Vagina (tissue), 2 donors: ENCODE measurements around the gene KRTAP10-3.

Source experiments
- POLR2A ChIP-seq, 2 donors: fragments of 450-650 bp; IDR thresholded peaks; one replicate each; pipeline ENCODE4 v1.6.1; 2017; ENCODE audit warnings: antibody characterized with exemption in 2 of 2, mild to moderate bottlenecking in 2 of 2, moderate library complexity in 2 of 2
- POLR2AphosphoS5 ChIP-seq, 2 donors: sonication (generic); formaldehyde crosslinking; IDR thresholded peaks; one replicate each; pipeline ENCODE4 v1.9.0; 2017; ENCODE audit warnings: antibody characterized with exemption in 2 of 2, mild to moderate bottlenecking in 2 of 2, low read depth in 1 of 2; ENCODE audit not compliant: insufficient read depth in 1 of 2
- TF ChIP-seq, protein P1 (sequence below), 3 experiments: fragments of 450-650 bp in 2 of 3; fragments of 200-600 bp in 1 of 3; sonication (generic) in 1 of 3; IDR thresholded peaks; one replicate each; pipeline ENCODE4 v1.5.1; 2017 to 2019; ENCODE audit warnings: antibody characterized with exemption in 3 of 3, mild to moderate bottlenecking in 2 of 3, moderate library complexity in 2 of 3

DNA sequence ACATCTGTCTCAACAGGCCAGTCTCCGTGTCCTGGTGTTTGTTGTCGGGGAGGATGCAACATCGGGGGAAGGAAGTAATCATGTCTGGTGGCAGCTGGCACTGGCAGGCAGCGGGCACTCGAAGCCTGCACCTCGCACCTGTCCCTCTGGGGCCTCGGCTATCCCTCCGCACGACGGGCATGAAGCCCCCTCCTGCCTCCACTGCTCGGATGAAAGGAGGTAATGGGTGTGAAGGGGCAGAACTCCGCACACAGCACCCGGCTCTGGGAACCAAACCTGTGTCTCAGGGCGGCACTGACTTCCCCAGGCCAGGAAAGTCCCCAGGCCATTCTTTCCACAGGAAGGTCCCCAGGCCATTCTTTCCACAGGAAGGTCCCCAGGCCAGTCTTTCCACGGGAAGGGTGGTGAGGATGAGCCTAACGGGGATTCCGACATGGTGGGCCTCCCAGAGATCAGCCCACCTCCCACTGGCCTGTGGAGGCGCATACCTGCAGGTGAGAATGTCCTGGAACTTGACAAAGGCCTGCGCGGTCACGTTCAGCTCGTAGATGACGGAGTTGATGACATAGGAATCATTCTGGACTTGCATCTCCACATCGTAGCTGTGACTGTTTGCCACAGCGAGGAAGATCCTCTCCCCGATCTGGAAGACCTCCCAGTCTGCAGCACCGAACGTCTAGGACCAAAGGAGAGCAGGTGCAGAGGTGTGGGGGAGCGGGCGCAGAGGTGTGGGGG lies 49.7 kb downstream of the KRTAP10-3 start:
- TF ChIP-seq, protein P1, sequence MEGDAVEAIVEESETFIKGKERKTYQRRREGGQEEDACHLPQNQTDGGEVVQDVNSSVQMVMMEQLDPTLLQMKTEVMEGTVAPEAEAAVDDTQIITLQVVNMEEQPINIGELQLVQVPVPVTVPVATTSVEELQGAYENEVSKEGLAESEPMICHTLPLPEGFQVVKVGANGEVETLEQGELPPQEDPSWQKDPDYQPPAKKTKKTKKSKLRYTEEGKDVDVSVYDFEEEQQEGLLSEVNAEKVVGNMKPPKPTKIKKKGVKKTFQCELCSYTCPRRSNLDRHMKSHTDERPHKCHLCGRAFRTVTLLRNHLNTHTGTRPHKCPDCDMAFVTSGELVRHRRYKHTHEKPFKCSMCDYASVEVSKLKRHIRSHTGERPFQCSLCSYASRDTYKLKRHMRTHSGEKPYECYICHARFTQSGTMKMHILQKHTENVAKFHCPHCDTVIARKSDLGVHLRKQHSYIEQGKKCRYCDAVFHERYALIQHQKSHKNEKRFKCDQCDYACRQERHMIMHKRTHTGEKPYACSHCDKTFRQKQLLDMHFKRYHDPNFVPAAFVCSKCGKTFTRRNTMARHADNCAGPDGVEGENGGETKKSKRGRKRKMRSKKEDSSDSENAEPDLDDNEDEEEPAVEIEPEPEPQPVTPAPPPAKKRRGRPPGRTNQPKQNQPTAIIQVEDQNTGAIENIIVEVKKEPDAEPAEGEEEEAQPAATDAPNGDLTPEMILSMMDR (IDR thresholded peaks at IDR 0.05): no peak
- no peak for TF ChIP-seq POLR2AphosphoS5 (IDR thresholded peaks at IDR 0.05; ENCODE audit: insufficient read depth in 1 of 2, low read depth in 1 of 2)
- no peak for TF ChIP-seq POLR2A (IDR thresholded peaks at IDR 0.05)
